HCT116 (cell line): Measurements from ENCODE around the gene CALM1. TPM values are rescaled to one million over a fixed set of nuclear protein-coding genes. Genes with fewer than 3 reads are reported as not detected.
A peak's percentile ranks its signal among the peaks of the same experiment; 100 is the strongest.

Source experiments
- ATAC-seq: fragments of 200-7000 bp; cut with Tn5 transposase; 2 replicates; pipeline ENCODE4 v1.9.1; 2020; ENCODE audit warnings: mild to moderate bottlenecking, moderate library complexity
- BruUV-seq: library from RNA; stranded (reverse); fragments of 400-500 nt; replicated peaks from 2 replicates; lab custom pipeline; 2021; lab: Mats Ljungman, UMichigan
- CTCF ChIA-PET: fragments of 300-600 bp; sonication (Branson Sonifier 250); formaldehyde crosslinking; loops from one replicate; lab custom pipeline; 2021; ENCODE audit warnings: antibody characterized with exemption; lab: Charles Lee
- POLR2A ChIA-PET: fragments of 300-600, 350-600 bp; sonication (Branson Sonifier 250); formaldehyde crosslinking; loops from one replicate; lab custom pipeline; 2021; ENCODE audit warnings: antibody characterized with exemption; lab: Charles Lee
- RAD21 ChIA-PET, 2 experiments: fragments of 300-600 bp; sonication (Branson Sonifier 250); formaldehyde crosslinking; loops; one replicate each; lab custom pipeline; 2023; ENCODE audit warnings: low total read pairs in 2 of 2; ENCODE audit not compliant: uncharacterized antibody in 2 of 2, unreplicated experiment in 2 of 2, low non-redundant PET in 1 of 2; lab: Charles Lee
- DNase-seq: peaks from one replicate; pipeline ENCODE4 v3.0.0-alpha.2; 2010; ENCODE audit warnings: low read depth, low spot score
- H2AFZ ChIP-seq: fragments of 200-600 bp; shearing (Covaris generic), sonication (generic); 2 replicates; pipeline ENCODE4 v1.6.1; 2017; ENCODE audit warnings: low read depth, mixed run types, mixed read lengths, antibody characterized with exemption, low read length; ENCODE audit not compliant: poor library complexity, severe bottlenecking
- H3K27ac ChIP-seq: 2 replicates; pipeline ENCODE4 v1.5.1; 2012; ENCODE audit warnings: low read depth, low read length
- H3K27me3 ChIP-seq: fragments of 200-600 bp; sonication (generic); 2 replicates; pipeline ENCODE4 v1.6.1; 2016; ENCODE audit warnings: mixed run types, low read length, mixed read lengths; ENCODE audit not compliant: insufficient read depth
- H3K36me3 ChIP-seq, 2 experiments: fragments of 200-500 bp in 1 of 2; fragments of 200-600 bp in 1 of 2; sonication (Bioruptor generic) in 1 of 2; sonication (generic) in 1 of 2; 2 replicates each; pipeline versions ENCODE4 v1.5.1 to v1.6.1; 2014 to 2016; ENCODE audit warnings: low read length in 2 of 2, inconsistent platforms in 1 of 2, mixed read lengths in 1 of 2, mixed run types in 1 of 2; ENCODE audit not compliant: insufficient read depth in 2 of 2, control insufficient read depth in 1 of 2
- H3K4me1 ChIP-seq, 2 experiments: fragments of 200-600 bp in 1 of 2; sonication (generic) in 1 of 2; 2 replicates each; pipeline versions ENCODE4 v1.5.1 to v1.6.1; 2012 to 2017; ENCODE audit warnings: low read length in 2 of 2, inconsistent platforms in 1 of 2, mild to moderate bottlenecking in 1 of 2, mixed read lengths in 1 of 2, mixed run types in 1 of 2, moderate library complexity in 1 of 2; ENCODE audit not compliant: insufficient read depth in 2 of 2, control insufficient read depth in 1 of 2
- H3K4me2 ChIP-seq: fragments of 200-600 bp; sonication (generic); 2 replicates; pipeline ENCODE4 v1.6.1; 2017; ENCODE audit warnings: mixed run types, low read length, mixed read lengths
- H3K4me3 ChIP-seq, 2 experiments: fragments of 200-600 bp in 1 of 2; sonication (generic) in 1 of 2; replicated peaks in 1 of 2; 2 replicates each; pipeline ENCODE4 v1.5.1; 2011 to 2016; ENCODE audit warnings: low read length in 2 of 2, control low read depth in 1 of 2, low read depth in 1 of 2, mild to moderate bottlenecking in 1 of 2, mixed read lengths in 1 of 2, mixed run types in 1 of 2
- H3K79me2 ChIP-seq: fragments of 200-600 bp; sonication (generic); 2 replicates; pipeline ENCODE4 v1.6.1; 2017; ENCODE audit warnings: mild to moderate bottlenecking, mixed run types, low read length, moderate library complexity, mixed read lengths; ENCODE audit not compliant: insufficient read depth
- H3K9ac ChIP-seq: fragments of 200-600 bp; sonication (generic); 2 replicates; pipeline ENCODE4 v1.6.1; 2016; ENCODE audit warnings: low read length, mixed read lengths
- H3K9me2 ChIP-seq: fragments of 200-600 bp; sonication (generic), shearing (Covaris generic); 2 replicates; pipeline ENCODE4 v1.6.1; 2017; ENCODE audit warnings: mixed run types, mild to moderate bottlenecking, moderate library complexity; ENCODE audit not compliant: insufficient read depth
- H3K9me3 ChIP-seq, 2 experiments: fragments of 200-500 bp in 1 of 2; fragments of 200-600 bp in 1 of 2; sonication (Bioruptor generic) in 1 of 2; sonication (generic) in 1 of 2; 2 replicates each; pipeline ENCODE4 v1.6.1; 2014 to 2017; ENCODE audit warnings: low read length in 2 of 2, mixed read lengths in 2 of 2, inconsistent platforms in 1 of 2, low read depth in 1 of 2, mild to moderate bottlenecking in 1 of 2, mixed run types in 1 of 2, moderate library complexity in 1 of 2; ENCODE audit not compliant: control insufficient read depth in 1 of 2, insufficient read depth in 1 of 2
- H4K20me1 ChIP-seq: fragments of 200-600 bp; sonication (generic), shearing (Covaris generic); 2 replicates; pipeline ENCODE4 v1.6.1; 2017; ENCODE audit warnings: mixed run types, mild to moderate bottlenecking, moderate library complexity; ENCODE audit not compliant: insufficient read depth
- ATF3 ChIP-seq: IDR thresholded peaks from 2 replicates; pipeline ENCODE4 v1.6.1; 2012
- CTCF ChIP-seq, 3 experiments: fragments of 200-600 bp in 1 of 3; sonication (generic) in 1 of 3; IDR thresholded peaks in 2 of 3; conservative IDR thresholded peaks in 1 of 3; 2 replicates each; pipeline ENCODE4 v1.5.1; 2012 to 2017; ENCODE audit warnings: low read depth in 2 of 3, low read length in 2 of 3, antibody characterized with exemption in 1 of 3, borderline replicate concordance in 1 of 3, control low read depth in 1 of 3, mild to moderate bottlenecking in 1 of 3, mixed read lengths in 1 of 3, mixed run types in 1 of 3, moderate library complexity in 1 of 3; ENCODE audit not compliant: insufficient read depth in 1 of 3
- EGR1 ChIP-seq: IDR thresholded peaks from 2 replicates; pipeline ENCODE4 v1.6.1; 2012; ENCODE audit warnings: low read depth
- ELF1 ChIP-seq: IDR thresholded peaks from 2 replicates; pipeline ENCODE4 v1.6.1; 2012; ENCODE audit warnings: low read depth, borderline replicate concordance
- EZH2phosphoT487 ChIP-seq: fragments of 200-600 bp; IDR thresholded peaks from 2 replicates; pipeline ENCODE4 v1.6.1; 2018; ENCODE audit warnings: antibody characterized with exemption, borderline replicate concordance
- FOSL1 ChIP-seq: IDR thresholded peaks from 2 replicates; pipeline ENCODE4 v1.6.1; 2012; ENCODE audit warnings: low read depth
- POLR2A ChIP-seq: IDR thresholded peaks from 2 replicates; pipeline ENCODE4 v1.7.0; 2011; ENCODE audit warnings: borderline replicate concordance; ENCODE audit not compliant: insufficient read depth, insufficient read length; ENCODE audit errors: extremely low read depth
- RAD21 ChIP-seq: IDR thresholded peaks from 2 replicates; pipeline ENCODE4 v1.6.1; 2012; ENCODE audit warnings: low read depth, mild to moderate bottlenecking
- SIN3A ChIP-seq: IDR thresholded peaks from 2 replicates; pipeline ENCODE4 v1.6.1; 2012; ENCODE audit warnings: low read depth
- SP1 ChIP-seq: IDR thresholded peaks from 2 replicates; pipeline ENCODE4 v1.6.1; 2012; ENCODE audit warnings: low read depth
- SRF ChIP-seq: IDR thresholded peaks from 2 replicates; pipeline ENCODE4 v1.6.1; 2012; ENCODE audit warnings: low read depth
- YY1 ChIP-seq: IDR thresholded peaks from 2 replicates; pipeline ENCODE4 v1.6.1; 2011; ENCODE audit warnings: low read length, low read depth, moderate library complexity, mild to moderate bottlenecking; ENCODE audit not compliant: insufficient replicate concordance; ENCODE audit errors: extremely low read depth
- intact Hi-C: fragments of 100-400 bp; cut with micrococcal nuclease; formaldehyde crosslinking; loops from 2 replicates; pipeline ENCODE4 v1.10.0; 2022
- total RNA-seq: library from RNA; stranded (reverse); gene quantifications from one replicate; pipeline ENCODE4 v1.2.1, GENCODE V29; 2021; ENCODE audit not compliant: unreplicated experiment

CALM1 gene
- total RNA-seq, 1 experiment from 2014 or later = 261 TPM

- no peak for TF ChIP-seq SP1
Measured at GRCh38 chr14:90407230-90407629, 10.4 kb downstream of the CALM1 start (continued).

GRCh38 chr14:90408713-90409112 is 11.9 kb downstream of the CALM1 start:
- ChIA-PET POLR2A (interaction anchor here (1.8 kb wide), 1 partner anchor 11 kb away, joined by 4 read pairs; no protein-coding TSS in a partner anchor), CTCF (interaction anchor here (1.7 to 2.4 kb wide), 2 partner anchors 9 to 289 kb away, joined by 5 to 18 read pairs; no protein-coding TSS in a partner anchor), RAD21 (no interaction called here)
- Histone ChIP-seq H3K9me3 (no peaks in the 10 kb centered on the region), H4K20me1 (no peaks in the 10 kb centered on the region), H3K9ac (no peak overlapping the region), H3K36me3 (peaks cover 18 to 21% of the 10 kb centered on the region in 2 experiments; a peak in 3 of 4 replicates), H3K4me3 (no peak overlapping the region), H3K27me3 (no peaks in the 10 kb centered on the region), H3K9me2 (no peaks in the 10 kb centered on the region), H3K4me2 (no peak overlapping the region), H3K27ac (no peak overlapping the region), H3K4me1 (peaks cover 0 to 8% of the 10 kb centered on the region in 2 experiments; a peak in 2 of 4 replicates), H2AFZ (no peak overlapping the region), H3K79me2 (no peaks in the 10 kb centered on the region)
- BruUV-seq = no TSS peak
- peak; percentile 27; the same call in 1 of the 2 replicates for ATAC-seq
- TF ChIP-seq POLR2A (no peak), EZH2phosphoT487 (no peak), SIN3A (no peak), EGR1 (no peak), FOSL1 (no peak), ELF1 (no peak), ATF3 (no peak), RAD21 (no peak), YY1 (no peak), SRF (no peak), CTCF (IDR thresholded peaks at IDR 0.05 in 2 of 3, conservative IDR thresholded peaks at IDR 0.05 in 1 of 3; ENCODE audit: borderline replicate concordance in 1 of 3, insufficient read depth in 1 of 3, low read depth in 2 of 3, low read length in 2 of 3) (no peak)
- intact Hi-C loops = no loop called here
- no peak for DNase-seq
